ENCODE data around the gene NCAN.
"Not testable (repeated sequence)": the region's sequence is repeated elsewhere in the genome, so short reads cannot be mapped to it uniquely, and the experiment has no call there.

NCAN gene

DNA sequence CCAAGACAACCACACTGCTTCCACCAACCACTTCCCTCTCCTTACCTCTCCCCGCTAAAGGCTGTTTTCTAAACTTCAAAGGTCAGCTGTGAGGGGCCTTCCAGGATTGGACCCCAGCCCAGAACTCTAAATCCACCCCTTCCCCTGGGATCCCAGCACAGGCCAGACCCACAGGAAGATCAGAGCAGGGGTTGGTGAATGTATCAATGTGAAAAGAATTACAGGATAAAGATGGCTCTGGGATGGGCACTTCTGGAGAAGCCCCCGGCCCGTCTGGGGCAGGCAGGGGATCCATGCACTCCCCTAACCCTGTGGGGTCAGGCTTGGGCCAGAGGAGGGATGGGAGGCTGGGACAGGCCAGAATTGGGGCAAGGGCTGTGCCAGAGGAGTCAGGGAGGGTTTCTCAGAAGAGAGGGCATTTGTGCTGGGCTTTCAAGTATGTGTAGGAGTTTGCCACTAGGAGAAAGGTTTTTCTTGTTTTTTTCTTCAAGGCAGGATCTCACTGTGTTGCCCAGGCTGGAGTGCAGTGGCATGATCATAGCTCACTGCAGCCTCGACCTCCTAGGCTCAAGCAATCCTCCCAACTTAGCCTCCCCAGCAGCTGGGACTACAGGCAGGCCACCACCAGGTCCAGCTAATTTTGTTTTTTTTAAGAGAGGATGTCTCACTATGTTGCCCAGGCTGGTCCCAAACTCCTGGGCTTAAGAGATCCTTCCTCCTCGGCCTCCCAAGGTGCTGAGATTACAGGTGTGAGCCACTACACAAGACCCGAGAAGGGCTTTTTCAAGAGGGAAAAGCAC lies 40.7 kb upstream of the NCAN start:
- no peak overlapping the region for H3K4me3 ChIP-seq (ENCODE audit: control insufficient read depth, low read depth, low read length)
- TF ChIP-seq, protein P1, sequence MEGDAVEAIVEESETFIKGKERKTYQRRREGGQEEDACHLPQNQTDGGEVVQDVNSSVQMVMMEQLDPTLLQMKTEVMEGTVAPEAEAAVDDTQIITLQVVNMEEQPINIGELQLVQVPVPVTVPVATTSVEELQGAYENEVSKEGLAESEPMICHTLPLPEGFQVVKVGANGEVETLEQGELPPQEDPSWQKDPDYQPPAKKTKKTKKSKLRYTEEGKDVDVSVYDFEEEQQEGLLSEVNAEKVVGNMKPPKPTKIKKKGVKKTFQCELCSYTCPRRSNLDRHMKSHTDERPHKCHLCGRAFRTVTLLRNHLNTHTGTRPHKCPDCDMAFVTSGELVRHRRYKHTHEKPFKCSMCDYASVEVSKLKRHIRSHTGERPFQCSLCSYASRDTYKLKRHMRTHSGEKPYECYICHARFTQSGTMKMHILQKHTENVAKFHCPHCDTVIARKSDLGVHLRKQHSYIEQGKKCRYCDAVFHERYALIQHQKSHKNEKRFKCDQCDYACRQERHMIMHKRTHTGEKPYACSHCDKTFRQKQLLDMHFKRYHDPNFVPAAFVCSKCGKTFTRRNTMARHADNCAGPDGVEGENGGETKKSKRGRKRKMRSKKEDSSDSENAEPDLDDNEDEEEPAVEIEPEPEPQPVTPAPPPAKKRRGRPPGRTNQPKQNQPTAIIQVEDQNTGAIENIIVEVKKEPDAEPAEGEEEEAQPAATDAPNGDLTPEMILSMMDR (IDR thresholded peaks at IDR 0.05; ENCODE audit: control insufficient read depth, insufficient read depth, low read depth, low read length, missing control alignments), result no peak
- DNase-seq (ENCODE audit: low read depth), result no peak

DNA sequence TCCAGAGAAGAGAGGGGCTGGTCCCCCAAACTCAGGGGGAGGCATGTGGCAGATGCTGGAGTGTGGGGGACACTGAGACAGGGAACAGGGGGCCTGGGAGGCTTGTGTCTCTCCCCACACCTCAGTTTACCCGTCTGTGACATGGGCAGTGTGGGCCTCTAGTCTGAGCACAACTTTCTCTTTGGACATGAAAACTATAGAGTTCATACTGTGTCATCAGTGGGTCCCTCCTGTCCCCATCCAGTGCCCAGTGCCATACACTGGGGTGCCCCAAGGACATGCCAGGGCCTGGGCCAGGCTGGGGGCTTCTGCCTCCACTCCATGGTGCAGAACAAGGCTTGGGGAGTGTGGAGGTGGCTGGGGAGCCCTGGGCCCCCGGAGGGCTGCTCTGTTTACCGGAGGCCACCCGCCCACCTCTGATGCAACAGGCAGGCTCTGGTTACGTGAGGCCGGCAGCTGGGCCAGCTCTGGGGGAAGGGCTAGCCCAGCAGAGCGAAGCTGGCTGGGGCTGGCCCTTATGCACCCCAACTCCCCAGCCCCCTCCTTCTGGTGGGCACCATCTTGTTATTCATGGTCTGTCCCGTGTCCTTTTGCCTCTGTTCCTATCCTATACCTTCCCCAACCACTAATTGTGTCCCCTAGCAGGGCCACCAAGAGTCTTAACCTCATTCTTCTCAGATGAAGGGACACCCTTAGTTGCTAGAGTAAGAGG lies 39.8 kb upstream of the NCAN start:
- no peak for DNase-seq (ENCODE audit: low read depth)
- no peak overlapping the region for H3K4me3 ChIP-seq (ENCODE audit: control insufficient read depth, low read depth, low read length)
- TF ChIP-seq, protein P1 (IDR thresholded peaks at IDR 0.05; ENCODE audit: control insufficient read depth, insufficient read depth, low read depth, low read length, missing control alignments), result no peak

DNA sequence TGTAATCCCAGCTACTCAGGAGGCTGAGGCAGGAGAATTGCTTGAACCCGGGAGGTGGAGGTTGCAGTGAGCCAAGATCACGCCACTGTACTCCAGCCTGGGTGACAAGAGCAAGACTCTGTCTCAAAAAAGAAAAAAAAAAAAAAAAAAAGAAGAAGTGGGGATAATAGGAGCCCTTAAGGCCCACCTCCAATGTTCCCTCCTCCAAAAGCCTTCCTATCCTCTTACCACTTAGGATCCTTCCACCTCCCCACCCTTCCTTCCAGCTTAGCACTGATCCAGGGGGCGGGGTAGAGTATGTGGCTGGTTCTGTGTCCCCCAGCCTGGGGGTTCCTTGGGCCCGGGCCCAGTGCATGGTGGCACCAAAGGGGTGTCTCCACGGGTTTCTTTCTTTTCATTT lies 38.5 kb upstream of the NCAN start:
- H3K4me3 ChIP-seq (ENCODE audit: control insufficient read depth, low read depth, low read length); DNase-seq (ENCODE audit: low read depth): not testable (repeated sequence)

DNA sequence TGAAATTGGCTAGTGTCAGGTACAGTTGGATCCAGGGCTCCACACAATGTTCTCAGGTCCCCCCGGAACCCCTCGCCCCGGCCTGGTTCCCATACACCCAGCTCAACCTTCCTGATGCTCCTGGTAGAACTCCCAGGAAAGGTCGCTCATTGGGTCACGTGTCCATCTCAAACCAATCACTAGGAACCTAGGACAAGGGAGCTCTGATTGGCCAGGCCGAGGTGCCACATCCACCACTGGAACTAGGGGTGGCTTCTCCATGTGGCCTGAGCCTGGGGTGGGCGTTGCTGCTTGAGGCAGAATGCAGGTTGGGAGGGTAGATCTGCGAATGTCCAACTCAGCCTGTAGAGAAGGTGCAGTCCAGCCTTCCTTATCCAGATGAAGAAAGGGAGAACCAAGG lies 34.8 kb upstream of the NCAN start:
- TF ChIP-seq, protein P1 (IDR thresholded peaks at IDR 0.05; ENCODE audit: control insufficient read depth, insufficient read depth, low read depth, low read length, missing control alignments), result no peak

DNA sequence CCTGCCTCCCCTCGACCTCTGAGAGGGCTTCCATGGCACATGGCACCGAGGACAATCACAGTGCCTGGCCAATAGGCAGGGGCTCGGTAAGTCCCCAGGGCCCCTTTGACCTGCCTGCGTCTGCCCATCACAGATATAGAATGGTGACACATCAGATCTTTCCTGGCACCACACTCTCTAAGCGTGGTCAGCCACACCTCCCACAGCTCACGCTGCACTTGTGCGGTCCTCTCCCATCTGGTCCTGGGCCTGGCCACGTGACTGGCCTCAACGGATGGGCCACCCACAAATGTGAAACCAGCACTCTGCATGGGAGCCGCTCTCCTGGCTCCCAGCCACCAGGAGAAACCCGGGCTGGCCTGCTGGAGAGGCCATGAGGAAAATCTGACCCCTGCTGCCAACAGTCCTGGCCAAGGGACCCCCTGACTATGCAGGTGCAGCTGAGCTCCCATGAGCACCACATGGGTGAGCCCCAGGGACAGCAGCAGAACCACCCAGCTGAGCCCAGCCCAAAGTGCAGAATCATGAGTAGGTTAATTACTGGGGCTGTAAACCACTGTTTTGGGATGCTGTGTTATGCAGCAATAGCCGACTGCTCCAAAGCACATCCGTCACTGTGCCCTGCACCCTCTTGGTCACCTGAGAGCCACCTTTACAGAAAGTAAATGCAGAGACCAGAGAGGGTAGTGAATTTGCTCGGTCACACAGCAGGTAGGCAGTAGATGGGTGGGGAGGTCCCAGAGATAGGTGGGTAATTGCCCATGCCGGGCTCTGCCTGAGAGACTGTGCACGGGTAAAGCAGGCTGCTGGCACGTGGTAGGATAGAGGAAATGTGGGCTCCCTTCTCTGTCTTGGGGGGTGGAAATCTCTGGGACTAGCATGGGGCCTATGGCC lies 32.0 kb upstream of the NCAN start:
- no peak for DNase-seq (ENCODE audit: low read depth)
- TF ChIP-seq, protein P1 (IDR thresholded peaks at IDR 0.05; ENCODE audit: control insufficient read depth, insufficient read depth, low read depth, low read length, missing control alignments), result no peak
- H3K4me3 ChIP-seq (ENCODE audit: control insufficient read depth, low read depth, low read length), result no peak overlapping the region

More for the DNA sequence above, 34.8 kb upstream of the NCAN start:
- no peak for DNase-seq (ENCODE audit: low read depth)
- H3K4me3 ChIP-seq (ENCODE audit: control insufficient read depth, low read depth, low read length), result no peak overlapping the region

DNA sequence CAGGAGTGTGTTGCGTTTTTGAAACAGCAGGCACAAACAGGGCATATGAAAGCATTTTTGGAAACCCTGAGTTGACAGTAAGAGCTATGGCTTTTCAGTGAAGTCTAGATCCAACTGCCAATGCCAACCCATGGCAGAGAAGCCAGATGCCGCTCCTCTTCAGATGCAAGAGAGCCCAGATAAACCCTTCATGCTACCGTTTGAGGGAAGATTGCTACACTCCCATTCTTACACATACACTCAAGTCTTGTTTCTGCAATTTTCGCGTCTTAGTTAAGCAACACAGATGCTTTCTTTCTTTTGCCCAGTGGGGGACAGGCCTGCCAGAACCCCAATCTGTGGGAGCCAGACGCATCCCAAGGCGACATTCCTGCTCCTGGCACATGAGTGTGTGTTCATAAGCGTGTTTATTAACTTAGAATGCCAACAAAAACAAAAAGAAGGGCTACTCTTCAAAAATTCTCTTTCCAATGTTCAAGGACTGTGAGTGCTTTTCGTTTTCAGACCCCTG lies 30.2 kb upstream of the NCAN start:
- no peak for DNase-seq (ENCODE audit: low read depth)
- H3K4me3 ChIP-seq (ENCODE audit: control insufficient read depth, low read depth, low read length), result no peak overlapping the region
- TF ChIP-seq, protein P1 (IDR thresholded peaks at IDR 0.05; ENCODE audit: control insufficient read depth, insufficient read depth, low read depth, low read length, missing control alignments), result no peak
